NCI-H146 (cell line): ENCODE measurements around the gene NOTCH3.

Source experiments
- DNase-seq: peaks from one replicate; lab custom pipeline; 2025; lab: John Stamatoyannopoulos, UW

Gene NOTCH3

DNA sequence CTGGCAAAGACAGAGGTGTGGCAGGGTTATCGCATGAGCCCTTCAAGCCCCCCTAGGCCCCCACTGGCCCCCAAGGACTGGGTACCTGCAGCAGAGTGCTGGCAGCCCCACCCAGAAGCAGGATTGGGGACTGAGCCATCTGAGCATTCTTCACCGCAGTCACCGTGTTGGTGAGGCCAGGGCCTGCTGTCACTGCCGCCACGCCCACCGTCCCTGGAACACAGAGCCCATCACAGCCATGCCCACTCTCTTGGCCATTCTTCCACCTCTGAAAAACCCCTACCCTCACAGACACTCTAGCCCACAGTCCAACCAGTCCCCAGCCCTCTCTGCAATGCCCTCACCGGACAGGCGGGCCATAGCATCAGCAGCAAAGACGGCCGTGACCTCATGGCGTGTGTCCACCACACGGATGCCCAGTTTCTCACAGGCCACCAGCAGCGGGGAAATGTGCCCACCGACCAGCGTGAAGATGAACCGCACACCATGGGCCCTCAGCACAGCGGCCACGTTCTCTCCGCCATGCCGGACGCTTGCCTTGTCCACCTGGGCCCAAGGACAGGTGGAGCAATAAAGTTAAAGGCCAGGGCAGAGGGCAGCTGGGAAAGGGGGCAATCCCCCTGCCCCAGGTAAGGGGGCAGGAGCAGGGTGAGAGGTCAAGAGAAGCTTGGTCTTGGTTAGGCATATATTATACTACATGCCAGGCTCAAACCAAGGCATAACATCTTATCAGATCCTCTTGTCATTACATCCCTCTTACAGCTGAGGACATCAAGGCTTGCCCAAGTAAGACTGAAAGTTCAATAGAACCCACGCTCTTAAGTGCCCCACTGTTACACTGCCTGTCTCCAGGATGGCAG, 77.5 kb downstream of the NOTCH3 start:
- no peak for DNase-seq

DNA sequence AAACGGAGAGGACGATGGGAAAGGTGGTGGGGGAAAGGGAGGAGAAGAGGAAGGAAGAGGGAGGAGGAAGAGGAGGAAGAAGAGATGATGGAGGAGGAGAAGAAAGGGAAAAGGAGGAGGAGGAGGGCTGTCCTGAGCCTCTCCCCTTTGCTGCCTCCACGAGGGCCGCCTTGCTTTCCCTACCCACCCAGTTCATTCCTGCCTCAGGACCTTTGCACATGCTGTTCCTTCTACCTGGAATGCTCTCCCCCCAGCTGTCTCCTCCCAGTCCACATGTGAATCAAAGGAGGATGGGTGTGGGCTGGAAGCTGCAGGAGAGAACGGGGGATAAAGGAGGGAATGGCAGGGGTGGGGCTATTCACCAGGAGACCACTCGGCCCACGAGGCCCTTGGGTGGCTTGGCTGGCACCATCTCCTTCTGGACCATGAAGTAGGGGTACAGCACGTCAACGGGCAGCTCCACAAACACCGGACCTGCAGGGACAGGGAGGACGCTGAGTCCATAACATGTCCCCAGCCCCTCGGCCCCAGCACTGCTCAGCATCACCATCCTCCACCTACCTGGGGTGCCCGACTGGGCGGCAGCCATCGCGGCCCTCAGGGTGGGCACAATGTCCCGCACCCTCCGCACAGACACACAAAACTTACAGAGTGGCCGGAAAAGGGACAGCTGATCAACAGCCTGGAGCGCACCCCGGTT, 78.3 kb downstream of the NOTCH3 start:
- DNase-seq = no peak

DNA sequence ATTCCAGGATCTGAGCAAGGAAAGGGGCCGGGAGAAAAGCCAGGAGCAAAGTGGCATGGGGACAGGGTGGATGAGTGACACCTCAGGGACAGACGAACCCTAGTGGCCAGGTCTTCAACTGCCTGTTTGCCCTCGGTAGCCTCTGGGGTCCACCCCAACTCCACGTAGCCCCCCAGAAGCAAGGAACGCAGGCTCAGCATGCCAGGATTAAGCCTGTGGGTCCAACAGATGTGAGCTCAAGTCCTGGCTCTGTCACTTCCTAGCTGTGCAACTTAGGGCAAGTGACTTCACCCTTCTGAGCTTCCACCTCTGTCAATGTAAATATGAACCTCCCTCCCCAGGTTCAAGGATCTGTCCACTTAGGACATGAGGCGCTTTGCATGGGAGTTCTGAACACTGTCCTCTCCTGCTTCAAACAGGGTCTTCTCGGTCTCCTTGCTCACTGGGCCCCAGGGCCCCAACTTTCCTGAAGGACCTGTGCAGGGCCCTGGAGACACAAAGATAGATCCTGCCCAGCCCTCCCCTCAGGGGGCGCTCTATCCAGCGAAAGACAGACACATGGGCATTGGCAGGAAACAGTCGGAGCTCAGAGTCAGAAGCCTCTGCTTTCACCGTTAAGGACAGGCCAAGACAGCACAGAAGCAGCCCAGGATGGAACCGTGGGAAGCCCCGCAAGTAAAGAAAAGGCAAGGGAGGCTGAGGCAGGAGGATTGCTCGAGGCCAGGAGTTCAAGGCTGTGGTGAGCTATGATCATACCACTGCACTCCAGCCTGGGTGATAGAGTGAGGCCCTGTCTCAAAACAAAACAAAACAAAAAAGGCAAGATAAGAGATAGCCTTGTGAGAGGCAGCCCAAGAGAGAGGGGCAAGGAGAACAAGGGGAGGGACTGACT, 80.4 kb downstream of the NOTCH3 start:
- DNase-seq = no peak

- DNase-seq = no peak
Observed at GRCh38 chr19:15118789-15119494, 81.9 kb downstream of the NOTCH3 start.

- no peak for DNase-seq
Observed at GRCh38 chr19:15118248-15118647, 82.5 kb downstream of the NOTCH3 start.

DNA sequence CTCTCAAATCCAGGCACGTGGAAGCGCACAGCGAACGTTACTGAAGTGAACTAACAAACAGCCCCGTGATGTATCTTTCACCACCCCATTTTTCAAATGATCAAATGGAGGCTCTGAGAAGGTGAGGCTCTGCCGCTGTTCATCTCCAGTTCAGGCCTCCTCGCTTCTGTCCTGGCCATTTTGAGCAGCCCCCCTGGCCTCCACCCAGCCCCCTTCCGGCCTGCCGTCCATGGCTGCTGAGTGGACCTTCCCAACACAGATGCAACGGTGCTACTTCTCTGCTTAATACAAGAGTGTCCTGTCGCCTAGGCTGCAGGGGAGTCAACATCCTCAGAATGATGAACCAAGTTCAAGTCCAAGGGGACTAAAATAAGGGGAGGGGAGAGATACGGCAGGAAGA, 83.9 kb downstream of the NOTCH3 start:
- no peak for DNase-seq

GRCh38 chr19:15115762-15116615, 84.8 kb downstream of the NOTCH3 start:
- DNase-seq = no peak

- no peak for DNase-seq
Observed at GRCh38 chr19:15115080-15115479, 85.7 kb downstream of the NOTCH3 start.

DNA sequence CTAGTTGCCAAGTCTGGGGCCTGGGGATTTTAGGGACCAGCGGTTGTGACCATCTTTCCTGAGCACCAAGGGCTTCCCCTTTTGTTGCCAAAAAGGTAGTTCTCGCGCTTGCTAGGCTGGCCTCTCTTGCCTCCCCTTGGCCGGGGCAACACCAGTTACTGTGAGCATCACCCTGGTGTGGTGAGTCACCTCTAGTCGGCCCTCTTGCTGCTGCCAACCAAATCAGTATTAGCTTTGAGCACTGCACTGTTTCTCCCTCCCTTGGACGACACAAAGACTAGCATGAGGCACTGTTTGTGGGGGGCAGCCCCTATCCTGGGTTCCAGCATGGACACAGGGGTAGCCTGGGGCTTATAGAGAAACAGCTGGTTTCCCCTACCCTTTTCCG, 86.6 kb downstream of the NOTCH3 start:
- no peak for DNase-seq

DNA sequence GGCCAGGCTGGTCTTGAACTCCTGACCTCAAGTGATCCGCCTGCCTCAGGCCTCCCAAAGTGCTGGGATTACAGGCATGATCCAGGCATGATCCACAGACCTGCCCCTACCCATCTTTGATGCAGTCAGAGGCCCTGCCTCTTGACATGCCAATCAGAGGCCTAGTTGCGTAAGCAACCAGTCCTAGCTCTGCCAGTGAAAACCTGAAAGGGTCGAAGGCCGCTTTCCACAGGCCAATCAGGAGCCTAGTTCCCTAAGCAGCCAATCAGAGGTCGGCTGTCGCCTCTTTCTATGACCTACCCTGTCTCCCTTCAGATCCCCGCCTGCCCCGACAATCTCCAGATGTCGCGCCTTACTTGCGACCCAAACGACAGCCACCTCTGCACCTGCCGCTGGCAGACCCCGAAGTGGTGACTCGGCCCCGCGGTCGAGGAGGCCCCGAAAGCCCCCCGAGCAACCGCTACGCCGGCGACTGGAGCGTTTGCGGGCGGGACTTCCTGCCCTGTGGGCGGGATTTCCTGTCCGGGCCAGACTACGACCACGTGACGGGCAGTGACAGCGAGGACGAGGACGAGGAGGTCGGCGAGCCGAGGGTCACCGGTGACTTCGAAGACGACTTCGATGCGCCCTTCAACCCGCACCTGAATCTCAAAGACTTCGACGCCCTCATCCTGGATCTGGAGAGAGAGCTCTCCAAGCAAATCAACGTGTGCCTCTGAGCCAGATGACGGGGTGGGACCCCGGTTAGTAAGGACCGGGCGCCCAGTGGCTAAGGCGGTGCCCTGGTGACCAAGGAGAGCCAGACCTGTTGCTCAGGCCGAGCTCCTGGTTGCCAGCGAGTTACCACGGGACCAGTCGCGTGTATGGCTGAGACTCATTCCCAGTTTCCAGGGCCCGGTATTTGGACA, 87.3 kb downstream of the NOTCH3 start:
- DNase-seq = no peak

DNA sequence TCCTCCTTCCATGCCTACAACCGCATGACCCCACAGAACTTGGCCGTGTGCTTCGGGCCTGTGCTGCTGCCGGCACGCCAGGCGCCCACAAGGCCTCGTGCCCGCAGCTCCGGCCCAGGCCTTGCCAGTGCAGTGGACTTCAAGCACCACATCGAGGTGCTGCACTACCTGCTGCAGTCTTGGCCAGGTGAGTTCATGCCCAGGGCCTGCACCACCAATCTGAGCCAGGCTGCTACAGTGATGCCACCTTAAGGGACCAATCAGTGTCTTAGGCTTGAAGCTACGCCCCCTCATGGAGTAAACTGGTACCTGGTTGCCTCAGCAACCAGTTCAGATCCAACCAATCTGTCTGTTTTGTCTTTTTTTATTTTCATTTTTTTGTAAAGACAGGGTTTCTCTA, 88.4 kb downstream of the NOTCH3 start:
- DNase-seq = no peak

- DNase-seq = no peak
Observed at GRCh38 chr19:15111758-15112157, 89.0 kb downstream of the NOTCH3 start.

GRCh38 chr19:15110418-15110815, 90.4 kb downstream of the NOTCH3 start:
- DNase-seq = peak; percentile 62

DNA sequence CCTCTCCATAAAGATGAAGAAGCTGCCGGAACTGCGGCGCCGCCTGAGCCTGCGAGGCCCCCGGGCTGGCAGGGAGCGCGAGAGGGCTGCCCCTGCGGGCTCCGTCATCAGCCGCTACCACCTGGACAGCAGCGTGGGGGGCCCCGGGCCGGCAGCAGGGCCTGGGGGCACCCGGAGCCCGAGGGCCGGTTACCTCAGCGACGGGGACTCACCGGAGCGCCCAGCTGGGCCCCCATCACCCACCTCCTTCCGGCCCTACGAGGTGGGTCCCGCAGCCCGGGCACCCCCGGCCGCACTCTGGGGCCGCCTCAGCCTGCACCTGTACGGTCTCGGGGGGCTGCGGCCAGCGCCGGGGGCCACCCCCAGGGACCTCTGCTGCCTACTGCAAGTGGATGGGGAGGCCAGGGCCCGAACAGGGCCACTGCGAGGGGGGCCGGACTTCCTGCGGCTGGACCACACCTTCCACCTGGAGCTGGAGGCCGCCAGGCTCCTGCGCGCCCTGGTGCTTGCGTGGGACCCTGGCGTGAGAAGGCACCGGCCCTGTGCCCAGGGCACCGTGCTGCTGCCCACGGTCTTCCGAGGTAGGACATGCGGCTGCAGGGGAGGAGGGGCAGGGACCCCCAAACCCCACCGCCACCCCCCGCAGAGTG, 90.9 kb downstream of the NOTCH3 start:
- peak; percentile 65 for DNase-seq
